Activated T-cell treated with anti-CD3 and anti-CD28 coated beads, Interleukin-2, amount 50 U/mL, for 4 hours (primary cell): ENCODE data around the gene TH. TPM values are rescaled to one million over a fixed set of nuclear protein-coding genes. Genes with fewer than 3 reads are reported as not detected.
"Not testable (repeated sequence)": the region's sequence is repeated elsewhere in the genome, so short reads cannot be mapped to it uniquely, and the experiment has no call there.

Experiments used
- ATAC-seq, 2 donors: fragments of 200-7000 bp; cut with Tn5 transposase; one replicate each; pipeline ENCODE4 v1.10.0; 2021
- DNase-seq: peaks from one replicate; pipeline ENCODE4 v3.0.0-alpha.2; 2020
- H3K27me3 Mint-ChIP-seq: one replicate; pipeline ENCODE4 v1.8.0; 2021; ENCODE audit warnings: low read depth, mixed read lengths
- H3K36me3 Mint-ChIP-seq: one replicate; pipeline ENCODE4 v1.8.0; 2022; ENCODE audit warnings: mixed read lengths; ENCODE audit not compliant: insufficient read depth
- H3K4me1 Mint-ChIP-seq: one replicate; pipeline ENCODE4 v1.8.0; 2021; ENCODE audit warnings: low read depth, mixed read lengths
- H3K4me3 Mint-ChIP-seq: one replicate; pipeline ENCODE4 v1.8.0; 2021; ENCODE audit warnings: mild to moderate bottlenecking, moderate library complexity, mixed read lengths
- H3K9me3 Mint-ChIP-seq: one replicate; pipeline ENCODE4 v1.8.0; 2021; ENCODE audit warnings: mixed read lengths
- total RNA-seq, 3 donors: library from RNA; stranded (reverse); gene quantifications; one replicate each; pipeline ENCODE4 v1.2.1, GENCODE V29; 2021

The TH gene
- total RNA-seq, 3 donors from 2014 or later: not detected

GRCh38 chr11:2127482-2128129 lies 44.0 kb downstream of the TH start:
- Mint-ChIP-seq H3K27me3 (peaks cover 26% of the 10 kb centered on the region), H3K36me3 (no peaks in the 10 kb centered on the region), H3K9me3 (no peaks in the 10 kb centered on the region), H3K4me1 (no peaks in the 10 kb centered on the region), H3K4me3 (no peak overlapping the region)
- no peak for DNase-seq
- no peak for ATAC-seq

DNA sequence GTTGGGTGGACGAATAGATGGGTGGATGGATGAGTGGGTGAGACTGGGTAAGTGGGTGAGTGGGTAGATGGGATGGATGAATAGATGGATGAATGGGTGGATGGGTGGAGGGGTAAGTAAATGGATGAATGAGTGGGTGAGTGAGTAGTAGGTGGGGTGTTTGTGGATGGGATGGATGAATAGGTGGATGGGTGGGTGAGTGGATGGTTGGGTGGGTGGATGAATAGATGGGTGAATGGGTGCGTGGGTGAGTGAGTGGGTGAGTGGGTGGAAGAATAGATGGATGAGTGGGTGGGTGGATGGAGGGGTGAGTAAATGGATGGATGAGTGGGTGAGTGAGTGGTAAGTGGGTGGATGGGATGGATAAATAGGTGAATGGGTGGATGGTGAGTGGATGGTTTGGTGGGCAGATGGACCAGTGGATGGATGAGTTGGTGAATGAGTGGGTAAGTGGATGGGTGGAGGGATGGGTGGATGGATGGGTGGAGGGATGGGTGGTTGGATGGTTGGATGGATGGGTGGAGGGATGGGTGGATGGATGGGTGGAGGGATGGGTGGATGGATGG lies 45.0 kb downstream of the TH start:
- H3K4me1 Mint-ChIP-seq: no peaks in the 10 kb centered on the region
- H3K27me3 Mint-ChIP-seq: peaks cover 25% of the 10 kb centered on the region
- no peak for ATAC-seq
- H3K4me3 Mint-ChIP-seq: no peak overlapping the region
- no peaks in the 10 kb centered on the region for H3K9me3 Mint-ChIP-seq
- H3K36me3 Mint-ChIP-seq: no peaks in the 10 kb centered on the region
- DNase-seq: no peak

DNA sequence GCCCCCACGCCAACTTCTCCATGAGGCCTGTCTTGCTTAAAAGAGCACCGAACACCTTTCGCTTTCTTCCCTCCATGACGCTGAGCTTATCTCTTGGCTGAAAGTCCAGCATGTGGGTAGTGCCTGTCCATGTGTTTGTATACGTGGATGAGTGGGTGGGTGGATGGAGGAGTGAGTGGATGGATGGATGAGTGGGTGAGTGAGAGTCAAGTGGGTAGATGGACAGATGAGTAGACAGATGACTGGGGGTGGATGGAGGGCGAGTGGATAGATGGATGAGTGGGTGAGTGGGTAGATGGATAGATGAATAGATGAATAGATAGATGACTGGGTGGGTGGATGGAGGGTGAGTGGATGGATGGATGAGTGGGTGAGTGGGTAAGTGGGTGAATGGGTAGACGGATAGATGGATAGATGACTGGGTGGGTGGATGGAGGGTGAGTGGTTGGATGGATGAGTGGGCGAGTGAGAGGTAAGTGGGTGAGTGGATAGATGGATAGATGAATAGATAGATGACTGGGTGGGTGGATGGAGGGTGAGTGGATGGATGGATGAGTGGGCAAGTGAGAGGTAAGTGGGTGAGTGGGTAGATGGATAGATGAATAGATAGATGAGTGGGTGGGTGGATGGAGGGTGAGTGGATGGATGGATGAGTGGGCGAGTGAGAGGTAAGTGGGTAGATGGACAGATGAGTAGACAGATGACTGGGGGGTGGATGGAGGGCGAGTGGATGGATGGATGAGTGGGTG lies 46.7 kb downstream of the TH start:
- not testable (repeated sequence) for H3K36me3 Mint-ChIP-seq, H3K9me3 Mint-ChIP-seq, H3K4me1 Mint-ChIP-seq, H3K4me3 Mint-ChIP-seq, DNase-seq, ATAC-seq
- H3K27me3 Mint-ChIP-seq: peaks cover 23% of the 10 kb centered on the region

DNA sequence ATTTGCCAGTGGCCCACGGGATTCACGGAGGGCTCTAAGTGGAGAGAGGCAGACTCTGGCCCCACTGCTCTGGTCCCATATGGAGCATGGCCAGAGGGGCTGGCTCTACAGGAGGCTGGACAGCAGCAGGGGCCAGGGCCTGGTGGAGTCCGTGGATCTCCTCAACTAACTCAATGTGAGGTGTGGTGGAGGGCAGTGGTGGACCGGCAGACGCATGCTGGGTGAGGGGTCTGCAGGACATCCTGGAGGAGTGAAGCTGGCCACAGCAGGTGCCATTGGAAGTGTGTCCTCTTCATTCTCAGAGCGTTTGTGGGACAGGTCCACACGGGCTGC lies 48.0 kb downstream of the TH start:
- DNase-seq (no peak), ATAC-seq (no peak)
- H3K4me3 Mint-ChIP-seq: no peak overlapping the region
- no peaks in the 10 kb centered on the region for H3K4me1 Mint-ChIP-seq
- H3K27me3 Mint-ChIP-seq: peaks cover 27% of the 10 kb centered on the region
- H3K9me3 Mint-ChIP-seq: no peaks in the 10 kb centered on the region
- no peaks in the 10 kb centered on the region for H3K36me3 Mint-ChIP-seq

- DNase-seq: no peak
- no peaks in the 10 kb centered on the region for H3K4me1 Mint-ChIP-seq
- H3K36me3 Mint-ChIP-seq: no peaks in the 10 kb centered on the region
- no peaks in the 10 kb centered on the region for H3K9me3 Mint-ChIP-seq
- peaks cover 30% of the 10 kb centered on the region for H3K27me3 Mint-ChIP-seq
- H3K4me3 Mint-ChIP-seq: no peak overlapping the region
- ATAC-seq: no peak
Observed at GRCh38 chr11:2122907-2123627, 48.5 kb downstream of the TH start.

DNA sequence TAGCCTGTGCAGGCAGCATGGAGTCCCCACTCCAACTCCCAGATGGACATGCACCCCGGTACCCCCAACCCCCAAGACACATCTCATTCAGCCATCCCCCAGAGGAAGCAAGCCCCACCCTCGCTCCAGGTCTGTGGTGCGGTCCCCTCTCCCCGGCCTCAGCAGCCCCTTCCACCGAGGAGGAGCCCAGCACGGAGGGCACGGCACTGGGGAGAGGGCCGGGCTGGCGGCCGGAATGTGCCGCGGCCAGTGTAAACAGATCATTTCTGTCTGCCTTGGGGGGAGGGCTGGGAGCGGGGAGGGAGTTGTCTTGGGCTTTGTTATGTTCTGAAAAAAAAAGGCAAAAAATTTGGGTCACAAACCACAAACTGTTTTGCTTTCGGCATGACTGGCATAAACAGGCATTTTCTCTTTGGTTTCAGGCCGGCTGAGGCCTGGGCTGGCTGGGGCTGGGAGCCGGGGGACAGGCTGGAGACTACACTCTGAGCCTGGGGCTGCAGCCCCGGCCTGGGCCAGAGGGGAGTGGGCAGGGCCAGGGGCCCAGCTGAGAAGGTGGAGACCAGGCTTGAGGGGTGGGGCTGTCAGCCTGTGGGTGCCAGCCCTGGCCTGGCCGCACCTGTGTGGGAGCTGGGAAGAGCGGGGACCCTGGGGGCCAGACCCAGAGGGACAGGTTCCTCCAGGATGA lies 49.3 kb downstream of the TH start:
- peaks cover 30% of the 10 kb centered on the region for H3K27me3 Mint-ChIP-seq
- no peaks in the 10 kb centered on the region for H3K9me3 Mint-ChIP-seq
- H3K4me1 Mint-ChIP-seq: no peaks in the 10 kb centered on the region
- ATAC-seq: peak in 1 of 2 donors; percentile 27
- no peak for DNase-seq
- H3K36me3 Mint-ChIP-seq: no peaks in the 10 kb centered on the region
- H3K4me3 Mint-ChIP-seq: no peak overlapping the region

DNA sequence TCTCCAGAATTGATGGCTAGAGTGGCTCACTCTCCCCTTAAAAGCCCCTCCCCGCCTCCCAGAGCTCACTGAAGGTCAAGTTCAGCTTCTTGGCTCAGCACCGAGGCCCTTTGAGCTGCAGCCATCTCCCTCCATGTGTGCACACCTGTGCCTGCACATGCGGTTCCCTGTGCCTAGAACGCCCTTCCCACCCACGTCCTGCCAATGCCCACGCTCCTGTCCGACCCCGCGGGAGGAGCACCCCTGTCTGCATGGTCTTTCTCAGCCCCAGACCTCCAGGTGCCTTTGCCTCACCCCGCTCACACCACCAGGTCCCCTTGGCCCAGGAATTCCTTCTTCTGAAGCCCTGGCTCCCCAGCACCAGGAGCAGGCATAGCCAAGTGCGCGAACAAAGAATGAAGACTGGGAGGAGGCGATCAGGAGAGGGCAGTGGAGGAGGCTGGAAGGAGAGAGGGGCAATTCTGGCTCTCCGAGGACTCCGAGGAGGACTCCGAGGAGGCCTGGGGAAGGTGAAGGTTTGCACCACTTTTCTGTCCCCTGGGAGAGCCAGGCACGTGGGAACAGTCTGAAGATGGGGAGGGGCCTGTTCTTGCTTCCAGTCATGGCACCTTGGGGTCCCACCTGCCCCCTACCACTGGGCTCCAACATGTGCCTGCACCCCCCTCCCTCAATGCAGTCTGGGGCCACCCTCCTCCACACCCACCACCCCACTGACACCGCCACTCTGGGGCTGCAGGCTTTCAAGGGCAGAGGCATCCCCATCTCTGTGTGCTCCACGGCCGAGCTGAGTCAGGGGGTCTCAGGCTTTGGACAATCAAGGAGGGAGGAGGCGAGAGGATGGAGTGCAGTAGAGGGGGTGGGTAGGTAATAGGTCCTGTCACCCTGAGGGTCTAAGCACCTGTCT lies 50.1 kb downstream of the TH start:
- H3K27me3 Mint-ChIP-seq: peaks cover 30% of the 10 kb centered on the region
- H3K9me3 Mint-ChIP-seq: no peaks in the 10 kb centered on the region
- no peak for ATAC-seq
- no peak overlapping the region for H3K4me3 Mint-ChIP-seq
- no peak for DNase-seq
- no peaks in the 10 kb centered on the region for H3K4me1 Mint-ChIP-seq
- H3K36me3 Mint-ChIP-seq: no peaks in the 10 kb centered on the region

- no peak for DNase-seq
- H3K4me3 Mint-ChIP-seq: no peak overlapping the region
- no peak for ATAC-seq
- H3K27me3 Mint-ChIP-seq: peaks cover 33% of the 10 kb centered on the region
- H3K36me3 Mint-ChIP-seq: no peaks in the 10 kb centered on the region
- H3K9me3 Mint-ChIP-seq: no peaks in the 10 kb centered on the region
- no peaks in the 10 kb centered on the region for H3K4me1 Mint-ChIP-seq
Observed at GRCh38 chr11:2120359-2121100, 51.1 kb downstream of the TH start.

DNA sequence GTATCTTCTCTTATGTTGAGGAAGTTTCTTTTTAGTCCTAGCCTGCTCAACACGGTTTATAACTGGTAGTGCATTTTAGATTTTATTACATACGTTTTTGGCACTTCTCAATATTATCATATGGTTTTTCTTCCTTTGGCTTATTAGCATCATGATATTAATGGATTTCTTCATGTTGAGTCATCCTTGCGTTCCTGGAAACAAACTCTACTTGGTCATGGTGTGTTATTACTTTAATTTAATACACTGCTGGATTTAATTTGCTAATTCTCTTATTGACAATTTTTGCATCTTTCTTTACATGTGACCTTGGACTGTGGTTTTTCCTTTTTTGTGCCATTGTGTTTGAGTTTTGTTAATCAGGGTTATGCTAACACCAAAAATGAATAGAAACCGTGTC lies 52.9 kb downstream of the TH start:
- no peaks in the 10 kb centered on the region for H3K36me3 Mint-ChIP-seq
- DNase-seq: no peak
- H3K9me3 Mint-ChIP-seq: no peaks in the 10 kb centered on the region
- H3K27me3 Mint-ChIP-seq: peaks cover 28% of the 10 kb centered on the region
- H3K4me1 Mint-ChIP-seq: no peaks in the 10 kb centered on the region
- ATAC-seq: no peak
- H3K4me3 Mint-ChIP-seq: no peak overlapping the region

- no peaks in the 10 kb centered on the region for H3K9me3 Mint-ChIP-seq
Observed at GRCh38 chr11:2116680-2117079, 54.9 kb downstream of the TH start.

GRCh38 chr11:2115308-2115707 lies 56.3 kb downstream of the TH start:
- Mint-ChIP-seq H3K27me3 (peaks cover 18% of the 10 kb centered on the region), H3K4me1 (no peaks in the 10 kb centered on the region)

More at GRCh38 chr11:2116680-2117079, 54.9 kb downstream of the TH start:
- no peaks in the 10 kb centered on the region for H3K4me1 Mint-ChIP-seq
- H3K4me3 Mint-ChIP-seq: no peak overlapping the region
- no peaks in the 10 kb centered on the region for H3K36me3 Mint-ChIP-seq
- no peak for DNase-seq
- peaks cover 21% of the 10 kb centered on the region for H3K27me3 Mint-ChIP-seq
- ATAC-seq: no peak

DNA sequence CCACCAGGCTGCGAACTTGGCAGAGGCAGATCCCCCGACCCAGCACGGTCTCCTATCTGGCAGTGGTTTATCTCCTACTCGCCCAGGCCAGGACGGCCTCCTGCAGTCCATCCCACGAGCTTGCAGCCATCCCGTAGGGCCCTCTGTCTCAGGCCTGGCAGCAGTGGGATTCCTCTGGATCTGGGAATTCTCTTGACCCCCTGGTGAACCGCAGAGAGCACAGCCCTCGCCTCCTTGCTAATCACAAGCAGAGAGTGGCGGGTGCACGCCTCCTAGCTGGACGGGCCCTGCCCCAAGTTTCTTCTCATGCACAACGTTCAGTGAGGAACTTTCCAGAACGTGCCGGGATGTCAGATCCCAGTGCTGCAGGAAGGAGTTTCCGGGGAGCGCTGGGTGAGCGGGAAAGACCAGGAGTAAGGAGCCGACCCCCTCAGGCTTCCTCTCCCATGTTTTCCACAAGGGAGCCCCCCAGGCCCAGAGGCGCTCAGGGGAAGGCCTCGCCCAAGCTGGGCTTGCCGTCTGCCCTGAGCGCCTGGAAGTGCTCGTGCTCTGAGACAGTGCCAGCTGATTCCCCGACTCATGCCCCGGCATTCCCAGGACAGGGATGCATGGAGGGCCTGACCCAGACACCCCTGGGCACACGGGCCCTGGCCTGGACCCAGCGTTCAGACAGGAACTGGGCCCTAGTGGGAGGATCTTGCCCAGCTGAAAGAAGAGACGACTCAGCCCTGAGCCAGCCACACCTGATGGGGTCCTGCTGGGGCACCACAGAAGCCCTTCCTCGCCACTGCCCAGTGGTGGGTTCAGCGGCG lies 57.0 kb downstream of the TH start:
- H3K36me3 Mint-ChIP-seq: no peaks in the 10 kb centered on the region
- H3K27me3 Mint-ChIP-seq: peaks cover 12% of the 10 kb centered on the region
- no peak overlapping the region for H3K4me3 Mint-ChIP-seq
- ATAC-seq (no peak), DNase-seq (no peak)
- peaks cover 2% of the 10 kb centered on the region for H3K4me1 Mint-ChIP-seq
- H3K9me3 Mint-ChIP-seq: no peaks in the 10 kb centered on the region

More at GRCh38 chr11:2115308-2115707, 56.3 kb downstream of the TH start:
- ATAC-seq (no peak), DNase-seq (no peak)
- Mint-ChIP-seq H3K4me3 (no peak overlapping the region), H3K9me3 (no peaks in the 10 kb centered on the region), H3K36me3 (no peaks in the 10 kb centered on the region)
